Naive thymus-derived CD8-positive, alpha-beta T cell (primary cell): ENCODE measurements around the gene KCNK13. TPM values are rescaled to one million over a fixed set of nuclear protein-coding genes. Genes with fewer than 3 reads are reported as not detected.
"Not testable (repeated sequence)": the region's sequence is repeated elsewhere in the genome, so short reads cannot be mapped to it uniquely, and the experiment has no call there.

Experiments
- ATAC-seq, 2 donors: fragments of 150-1000 bp; cut with Tn5 transposase in 1 of 2; sonication (Bioruptor Pico), chemical (Tn5 transposase) in 1 of 2; 1 replicate in 1 of 2; 2 replicates in 1 of 2; pipeline ENCODE4 v1.10.0; 2021; ENCODE audit warnings: mild to moderate bottlenecking in 2 of 2, moderate library complexity in 2 of 2
- POLR2A ChIA-PET: fragments of 350-600 bp; sonication (Branson Sonifier 250); formaldehyde crosslinking; loops from one replicate; lab custom pipeline; 2021; ENCODE audit warnings: antibody characterized with exemption; lab: Charles Lee
- DNase-seq, 10 donors: peaks; one replicate each; pipeline versions ENCODE4 v3.0.0 to v3.0.0-alpha.2; 2020 to 2022
- H3K27ac Mint-ChIP-seq, 10 donors: one replicate each; pipeline ENCODE4 v1.8.0; 2020 to 2022; ENCODE audit warnings: mild to moderate bottlenecking in 10 of 10, mixed read lengths in 10 of 10, moderate library complexity in 4 of 10, inconsistent platforms in 1 of 10
- H3K27me3 Mint-ChIP-seq, 5 donors: one replicate each; pipeline ENCODE4 v1.8.0; 2021 to 2022; ENCODE audit warnings: mixed read lengths in 5 of 5
- H3K36me3 Mint-ChIP-seq, 3 donors: one replicate each; pipeline ENCODE4 v1.8.0; 2020 to 2022; ENCODE audit warnings: mixed read lengths in 3 of 3, mild to moderate bottlenecking in 2 of 3, inconsistent platforms in 1 of 3
- H3K4me1 Mint-ChIP-seq, 4 donors: one replicate each; pipeline ENCODE4 v1.8.0; 2021 to 2022; ENCODE audit warnings: mixed read lengths in 4 of 4
- H3K4me3 Mint-ChIP-seq, 10 donors: one replicate each; pipeline ENCODE4 v1.8.0; 2020 to 2022; ENCODE audit warnings: mild to moderate bottlenecking in 10 of 10, mixed read lengths in 10 of 10, moderate library complexity in 6 of 10, inconsistent platforms in 1 of 10
- H3K9me3 Mint-ChIP-seq, 9 donors: one replicate each; pipeline ENCODE4 v1.8.0; 2020 to 2022; ENCODE audit warnings: mixed read lengths in 9 of 9, mild to moderate bottlenecking in 3 of 9, inconsistent platforms in 1 of 9, moderate library complexity in 1 of 9
- polyA plus RNA-seq, 3 donors: library from polyadenylated mRNA; unstranded; fragments of 300-500 nt; fragmentation: Illumina TruSeq; gene quantifications; one replicate each; pipeline ENCODE4 v1.2.3, GENCODE V29; 2021
- total RNA-seq, 8 experiments: library from RNA in 2 of 8; stranded (reverse) in 2 of 8; gene quantifications; one replicate each; pipeline ENCODE4 v1.2.3 and lab custom pipeline; 2021 to 2026

Gene KCNK13
- total RNA-seq (not detected), polyA plus RNA-seq (not detected), total RNA-seq (lab: John Stamatoyannopoulos, UW) (0 reads per million in 6 experiments)

DNA sequence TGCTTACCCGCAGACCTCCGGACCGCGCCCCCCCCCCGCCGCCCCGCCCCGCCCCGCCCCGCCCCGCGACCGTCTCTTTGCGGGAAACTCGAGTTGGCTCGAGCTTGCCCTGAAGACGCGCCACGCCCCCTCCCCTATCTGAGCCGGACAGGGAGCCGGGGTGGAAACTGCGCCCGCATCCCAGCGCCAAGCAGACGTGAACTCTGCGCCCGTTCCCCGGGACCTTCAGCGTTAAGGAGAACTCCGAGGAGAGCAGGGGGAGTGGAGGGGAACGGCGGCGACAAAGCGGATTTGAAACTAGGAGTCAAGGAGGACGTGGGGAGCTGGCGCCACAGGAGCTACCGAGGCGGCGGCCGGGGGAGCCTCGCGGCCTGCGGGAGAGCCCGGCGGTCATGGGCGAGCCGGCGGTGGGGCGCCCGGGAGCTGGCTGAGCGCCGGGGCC, at the start of gene KCNK13:
Gene KCNK13, plus strand, starts transcription at position 310 of the 442 bp plus-strand sequence. CDS start 212 bp downstream, outside the sequence.
- no peak for ATAC-seq
- peak within 1 kb of the TSS; percentile 70 to 97 (median 85) for H3K4me3 Mint-ChIP-seq

DNA sequence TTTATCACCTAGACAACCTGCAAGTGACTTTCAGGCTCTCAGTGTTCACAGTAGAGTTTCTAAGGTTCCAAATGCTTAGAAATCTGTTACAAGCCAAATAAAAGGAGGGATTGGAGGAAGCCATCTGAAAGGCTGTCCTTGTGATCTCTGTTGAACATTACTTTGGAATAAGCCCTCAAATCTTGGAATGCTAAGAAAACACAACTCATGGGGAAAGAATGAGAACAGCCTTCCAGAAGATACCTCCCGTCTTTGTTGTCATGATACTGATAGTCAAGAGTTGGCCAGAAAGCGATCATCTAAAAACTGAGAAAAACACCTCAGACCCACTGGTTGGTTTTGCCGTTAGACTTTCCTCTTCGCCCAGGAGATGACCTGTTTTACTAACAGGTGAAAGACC, 44.4 kb upstream of the KCNK13 start:
- ATAC-seq: no peak
- Mint-ChIP-seq H3K4me3 (no peak overlapping the region), H3K4me1 (peaks cover 0 to 12% (median 7%) of the 10 kb centered on the region in 4 donors), H3K36me3 (peaks cover 15 to 93% (median 50%) of the 10 kb centered on the region in 3 donors), H3K9me3 (no peaks in the 10 kb centered on the region), H3K27me3 (no peaks in the 10 kb centered on the region), H3K27ac (peak overlapping the region in 1 of 10 donors; percentile 75)
- POLR2A ChIA-PET: no interaction called here
- DNase-seq: no peak

More for the DNA sequence above, at the start of gene KCNK13:
- Mint-ChIP-seq H3K27ac (no peak within 1 kb of the TSS), H3K9me3 (peaks cover 0 to 2% (median 0%) of the 10 kb centered on the region in 9 donors), H3K27me3 (peaks cover 46 to 71% (median 57%) of the 10 kb centered on the region in 5 donors), H3K36me3 (peaks cover 0 to 3% (median 2%) of the 10 kb centered on the region in 3 donors), H3K4me1 (peaks cover 12 to 29% (median 27%) of the 10 kb centered on the region in 4 donors)
- no peak for DNase-seq
- POLR2A ChIA-PET: no interaction called here

GRCh38 chr14:90019824-90020523, 41.8 kb upstream of the KCNK13 start:
- Mint-ChIP-seq H3K4me1 (peaks cover 0 to 12% (median 7%) of the 10 kb centered on the region in 4 donors), H3K9me3 (no peaks in the 10 kb centered on the region), H3K27ac (peak overlapping the region in 2 of 10 donors; percentile 5 to 45), H3K36me3 (peaks cover 19 to 92% (median 55%) of the 10 kb centered on the region in 3 donors), H3K27me3 (no peaks in the 10 kb centered on the region), H3K4me3 (no peak overlapping the region)
- POLR2A ChIA-PET: no interaction called here
- DNase-seq (no peak), ATAC-seq (no peak)

DNA sequence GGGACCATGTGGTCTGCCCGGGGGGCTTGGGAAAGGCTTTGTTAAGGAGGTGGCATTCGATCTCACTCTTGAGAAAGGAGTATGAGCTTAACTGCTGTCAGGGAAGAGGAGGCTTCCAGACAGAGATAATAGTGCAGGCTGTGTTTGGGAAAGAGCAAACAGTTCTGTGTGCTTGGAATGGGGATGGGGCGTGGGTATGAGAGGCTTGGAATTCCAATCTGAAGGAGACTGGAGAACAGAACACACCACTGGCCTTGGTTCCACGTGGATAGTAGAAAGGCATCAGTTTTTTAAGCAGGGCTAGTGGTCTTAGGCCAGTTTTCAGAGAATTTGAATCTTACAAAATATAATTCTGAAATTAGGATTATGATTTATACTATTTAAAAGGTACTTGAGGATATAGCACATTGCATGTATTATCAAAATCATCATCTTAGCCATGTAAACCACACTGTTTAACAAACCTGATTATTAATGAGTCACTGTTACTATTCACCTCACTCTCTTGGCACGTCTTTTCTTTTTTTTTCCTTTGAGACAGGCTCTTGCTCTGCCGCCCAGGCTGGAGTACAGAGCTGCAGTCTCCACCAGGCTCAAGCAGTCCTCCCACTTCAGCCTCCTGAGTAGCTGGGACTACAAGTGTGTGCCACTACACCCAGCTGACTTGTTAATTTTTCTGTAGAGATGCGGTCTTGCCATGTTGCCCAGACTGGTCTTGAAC, 38.5 kb upstream of the KCNK13 start:
- H3K27ac Mint-ChIP-seq: peak overlapping the region in 1 of 10 donors; percentile 49
- no peak for DNase-seq
- no peak overlapping the region for H3K4me3 Mint-ChIP-seq
- no peak for ATAC-seq
- peaks cover 0 to 3% (median 0%) of the 10 kb centered on the region in 9 donors for H3K9me3 Mint-ChIP-seq
- H3K4me1 Mint-ChIP-seq: peaks cover 0 to 9% (median 6%) of the 10 kb centered on the region in 4 donors
- H3K27me3 Mint-ChIP-seq: no peaks in the 10 kb centered on the region
- H3K36me3 Mint-ChIP-seq: peaks cover 25 to 87% (median 50%) of the 10 kb centered on the region in 3 donors
- POLR2A ChIA-PET: no interaction called here

- H3K4me3 Mint-ChIP-seq: no peak overlapping the region
- H3K9me3 Mint-ChIP-seq: peaks cover 0 to 3% (median 0%) of the 10 kb centered on the region in 9 donors
- H3K27me3 Mint-ChIP-seq: no peaks in the 10 kb centered on the region
- no peak for ATAC-seq
- H3K36me3 Mint-ChIP-seq: peaks cover 25 to 76% (median 47%) of the 10 kb centered on the region in 3 donors
- peaks cover 0 to 6% (median under 1%) of the 10 kb centered on the region in 4 donors for H3K4me1 Mint-ChIP-seq
- no peak for DNase-seq
- no peak overlapping the region for H3K27ac Mint-ChIP-seq
- POLR2A ChIA-PET: no interaction called here
These were observed 36.9 kb upstream of the KCNK13 start for GRCh38 chr14:90024910-90025309.

DNA sequence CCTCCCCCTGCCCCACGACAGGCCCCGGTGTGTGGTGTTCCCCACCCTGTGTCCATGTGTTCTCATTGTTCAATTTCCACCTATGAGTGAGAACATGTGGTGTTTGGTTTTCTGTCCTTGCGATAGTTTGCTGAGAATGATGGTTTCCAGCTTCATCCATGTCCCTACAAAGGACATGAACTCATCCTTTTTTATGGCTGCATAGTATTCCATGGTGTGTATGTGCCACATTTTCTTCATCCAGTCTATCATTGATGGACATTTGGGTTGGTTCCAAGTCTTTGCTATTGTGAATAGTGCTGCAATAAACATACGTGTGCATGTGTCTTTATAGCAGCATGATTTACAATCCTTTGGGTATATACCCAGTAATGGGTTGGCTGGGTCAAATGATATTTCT, 35.2 kb upstream of the KCNK13 start:
- ATAC-seq, H3K4me1 Mint-ChIP-seq, H3K27ac Mint-ChIP-seq, H3K27me3 Mint-ChIP-seq, H3K4me3 Mint-ChIP-seq, H3K9me3 Mint-ChIP-seq, POLR2A ChIA-PET, DNase-seq: not testable (repeated sequence)
- peaks cover 24 to 72% (median 47%) of the 10 kb centered on the region in 3 donors for H3K36me3 Mint-ChIP-seq

DNA sequence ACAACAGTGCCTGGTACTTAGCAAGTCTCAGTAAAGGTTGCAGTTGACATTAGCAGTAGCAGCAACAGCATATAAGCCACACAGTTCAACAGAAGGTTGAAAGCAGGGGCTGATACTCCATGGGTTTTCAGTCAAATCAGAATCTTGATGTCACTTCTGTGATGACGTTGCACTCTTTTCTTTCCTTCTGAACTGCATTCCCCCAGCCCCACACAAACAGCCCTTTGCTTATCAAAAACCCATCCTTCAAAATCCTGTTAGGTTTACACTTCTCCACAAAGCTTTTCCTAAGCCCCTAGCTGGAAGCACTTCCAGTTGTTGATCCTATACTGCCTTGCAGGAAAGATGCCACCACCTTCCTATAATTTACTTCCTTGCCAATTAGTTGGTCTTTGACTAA, 34.0 kb upstream of the KCNK13 start:
- Mint-ChIP-seq H3K9me3 (peaks cover 0 to 3% (median 0%) of the 10 kb centered on the region in 9 donors), H3K36me3 (peaks cover 24 to 71% (median 47%) of the 10 kb centered on the region in 3 donors), H3K4me1 (peaks cover 0 to 5% (median 0%) of the 10 kb centered on the region in 4 donors), H3K27me3 (no peaks in the 10 kb centered on the region), H3K27ac (no peak overlapping the region), H3K4me3 (no peak overlapping the region)
- ATAC-seq (no peak), DNase-seq (no peak)
- POLR2A ChIA-PET: no interaction called here

- Mint-ChIP-seq H3K4me1 (no peaks in the 10 kb centered on the region), H3K36me3 (peaks cover 4 to 72% (median 40%) of the 10 kb centered on the region in 3 donors), H3K9me3 (no peaks in the 10 kb centered on the region), H3K27ac (no peak overlapping the region), H3K27me3 (no peaks in the 10 kb centered on the region), H3K4me3 (no peak overlapping the region)
- DNase-seq (no peak), ATAC-seq (no peak)
- POLR2A ChIA-PET: no interaction called here
These were observed 27.6 kb upstream of the KCNK13 start for GRCh38 chr14:90034156-90034555.

- POLR2A ChIA-PET: no interaction called here
- H3K4me3 Mint-ChIP-seq: no peak overlapping the region
- no peaks in the 10 kb centered on the region for H3K27me3 Mint-ChIP-seq
- no peak overlapping the region for H3K27ac Mint-ChIP-seq
- ATAC-seq (no peak), DNase-seq (no peak)
- no peaks in the 10 kb centered on the region for H3K4me1 Mint-ChIP-seq
- H3K9me3 Mint-ChIP-seq: no peaks in the 10 kb centered on the region
- H3K36me3 Mint-ChIP-seq: peaks cover 4 to 75% (median 43%) of the 10 kb centered on the region in 3 donors
These were observed 26.8 kb upstream of the KCNK13 start for GRCh38 chr14:90034835-90035525.

GRCh38 chr14:90039253-90040010, 22.4 kb upstream of the KCNK13 start:
- no peaks in the 10 kb centered on the region for H3K9me3 Mint-ChIP-seq
- DNase-seq (no peak), ATAC-seq (no peak)
- no peak overlapping the region for H3K4me3 Mint-ChIP-seq
- peaks cover 0 to 77% (median 28%) of the 10 kb centered on the region in 3 donors for H3K36me3 Mint-ChIP-seq
- H3K27me3 Mint-ChIP-seq: no peaks in the 10 kb centered on the region
- peaks cover 0 to 2% (median 0%) of the 10 kb centered on the region in 4 donors for H3K4me1 Mint-ChIP-seq
- POLR2A ChIA-PET: no interaction called here
- peak overlapping the region in 1 of 10 donors; percentile 80 for H3K27ac Mint-ChIP-seq

DNA sequence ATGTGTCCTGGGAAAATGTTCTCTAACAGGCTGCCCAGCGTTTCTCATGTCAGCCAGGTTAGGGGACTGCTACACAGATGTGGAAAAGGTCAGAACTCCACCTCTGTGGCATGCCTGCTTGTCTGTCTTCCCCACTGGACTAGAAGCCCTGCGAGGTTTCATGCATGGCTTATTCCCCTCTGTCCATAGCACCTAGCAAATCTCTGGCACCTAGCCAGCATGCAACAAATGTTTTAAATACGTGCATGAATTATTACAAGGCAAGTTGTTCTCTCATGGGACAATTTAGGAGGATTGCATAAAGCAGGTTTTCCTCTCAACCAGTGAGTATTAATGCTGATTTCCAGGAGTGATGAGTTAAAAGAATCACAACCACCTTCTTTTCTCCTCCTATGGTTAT, 21.4 kb upstream of the KCNK13 start:
- Mint-ChIP-seq H3K36me3 (peaks cover 0 to 72% (median 23%) of the 10 kb centered on the region in 3 donors), H3K27me3 (no peaks in the 10 kb centered on the region), H3K27ac (no peak overlapping the region), H3K4me3 (no peak overlapping the region), H3K4me1 (peaks cover 0 to 2% (median 0%) of the 10 kb centered on the region in 4 donors), H3K9me3 (no peaks in the 10 kb centered on the region)
- POLR2A ChIA-PET: no interaction called here
- DNase-seq: no peak
- ATAC-seq: no peak
